HEK293 (cell line): ENCODE results near the gene G6PD.
A peak's percentile ranks its signal among the peaks of the same experiment; 100 is the strongest.

ENCODE experiments used
- BCL11B ChIP-seq: fragments of 450-650 bp; formaldehyde crosslinking; IDR thresholded peaks from 2 replicates; pipeline ENCODE4 v1.5.1; 2016; ENCODE audit warnings: low read depth, missing biosample characterization, missing genetic modification characterization
- GLI2 ChIP-seq: fragments of 450-650 bp; formaldehyde crosslinking; IDR thresholded peaks from 2 replicates; pipeline ENCODE4; 2017; ENCODE audit warnings: missing biosample characterization, missing genetic modification characterization, low read depth, borderline replicate concordance
- MEIS1 ChIP-seq: sonication (generic); formaldehyde crosslinking; IDR thresholded peaks from 2 replicates; pipeline ENCODE4 v1.8.1; 2022; ENCODE audit warnings: missing genetic modification reagents, mild to moderate bottlenecking, borderline replicate concordance
- MYNN ChIP-seq: fragments of 450-650 bp; formaldehyde crosslinking; IDR thresholded peaks from 2 replicates; pipeline ENCODE4 v1.5.1; 2016; ENCODE audit warnings: missing biosample characterization, missing genetic modification characterization, borderline replicate concordance
- REPIN1 ChIP-seq: fragments of 450-650 bp; formaldehyde crosslinking; IDR thresholded peaks from 2 replicates; pipeline ENCODE4 v1.5.1; 2017; ENCODE audit warnings: missing biosample characterization, missing genetic modification characterization, low read depth
- SP7 ChIP-seq: fragments of 450-650 bp; formaldehyde crosslinking; IDR thresholded peaks from 2 replicates; pipeline ENCODE4 v1.5.1; 2016; ENCODE audit warnings: missing biosample characterization, missing genetic modification characterization
- TRIM28 ChIP-seq: IDR thresholded peaks from 2 replicates; pipeline ENCODE4 v1.6.1; 2011; ENCODE audit warnings: low read length, control low read depth, borderline replicate concordance
- ZBTB11 ChIP-seq: fragments of 450-650 bp; formaldehyde crosslinking; conservative IDR thresholded peaks from 2 replicates; pipeline ENCODE4 v1.5.1; 2016; ENCODE audit warnings: low read depth, missing biosample characterization, missing genetic modification characterization
- ZBTB20 ChIP-seq: fragments of 450-650 bp; formaldehyde crosslinking; IDR thresholded peaks from 2 replicates; pipeline ENCODE4 v1.5.1; 2016; ENCODE audit warnings: missing biosample characterization, missing genetic modification characterization
- ZNF114 ChIP-seq: fragments of 450-650 bp; formaldehyde crosslinking; IDR thresholded peaks from 2 replicates; pipeline ENCODE4 v1.5.0; 2017; ENCODE audit warnings: missing biosample characterization, missing genetic modification characterization
- ZNF132 ChIP-seq: fragments of 450-650 bp; formaldehyde crosslinking; IDR thresholded peaks from 2 replicates; pipeline ENCODE4 v1.5.1; 2017; ENCODE audit warnings: missing biosample characterization, missing genetic modification characterization, borderline replicate concordance
- ZNF16 ChIP-seq: fragments of 450-650 bp; formaldehyde crosslinking; IDR thresholded peaks from 2 replicates; pipeline ENCODE4 v1.5.1; 2016; ENCODE audit warnings: low read depth, missing biosample characterization, missing genetic modification characterization
- ZNF175 ChIP-seq: fragments of 450-650 bp; formaldehyde crosslinking; IDR thresholded peaks from 2 replicates; pipeline ENCODE4 v1.5.1; 2016; ENCODE audit warnings: missing biosample characterization, missing genetic modification characterization
- ZNF2 ChIP-seq: fragments of 450-650 bp; formaldehyde crosslinking; IDR thresholded peaks from 2 replicates; pipeline ENCODE4 v1.5.1; 2016; ENCODE audit warnings: missing biosample characterization, missing genetic modification characterization
- ZNF239 ChIP-seq: fragments of 450-650 bp; formaldehyde crosslinking; IDR thresholded peaks from 2 replicates; pipeline ENCODE4 v1.5.1; 2016; ENCODE audit warnings: missing biosample characterization, missing genetic modification characterization
- ZNF280D ChIP-seq: fragments of 450-650 bp; formaldehyde crosslinking; IDR thresholded peaks from 2 replicates; pipeline ENCODE4 v1.5.1; 2016; ENCODE audit warnings: missing biosample characterization, missing genetic modification characterization
- ZNF335 ChIP-seq: fragments of 450-650 bp; formaldehyde crosslinking; conservative IDR thresholded peaks from 2 replicates; pipeline ENCODE4 v1.5.1; 2016; ENCODE audit warnings: missing biosample characterization, missing genetic modification characterization
- ZNF366 ChIP-seq: fragments of 450-650 bp; formaldehyde crosslinking; conservative IDR thresholded peaks from 2 replicates; pipeline ENCODE4 v1.5.1; 2016; ENCODE audit warnings: missing biosample characterization, missing genetic modification characterization
- ZNF423 ChIP-seq: fragments of 450-650 bp; formaldehyde crosslinking; IDR thresholded peaks from 2 replicates; pipeline ENCODE4 v1.5.1; 2016; ENCODE audit warnings: missing biosample characterization, missing genetic modification characterization
- ZNF623 ChIP-seq: fragments of 450-650 bp; formaldehyde crosslinking; IDR thresholded peaks from 2 replicates; pipeline ENCODE4 v1.5.1; 2016; ENCODE audit warnings: missing biosample characterization, missing genetic modification characterization
- ZNF707 ChIP-seq: fragments of 450-650 bp; formaldehyde crosslinking; IDR thresholded peaks from 2 replicates; pipeline ENCODE4 v1.5.1; 2016; ENCODE audit warnings: missing biosample characterization, missing genetic modification characterization
- ZNF776 ChIP-seq: fragments of 450-650 bp; formaldehyde crosslinking; IDR thresholded peaks from 2 replicates; pipeline ENCODE4 v1.5.0; 2017; ENCODE audit warnings: missing biosample characterization, missing genetic modification characterization, borderline replicate concordance
- ZSCAN16 ChIP-seq: fragments of 450-650 bp; formaldehyde crosslinking; IDR thresholded peaks from 2 replicates; pipeline ENCODE4 v1.5.1; 2016; ENCODE audit warnings: missing biosample characterization, missing genetic modification characterization
- TF ChIP-seq, protein P1 (sequence below): fragments of 450-650 bp; formaldehyde crosslinking; conservative IDR thresholded peaks from 2 replicates; pipeline ENCODE4 v1.5.1; 2016; ENCODE audit warnings: low read depth, missing biosample characterization, missing genetic modification characterization
- TF ChIP-seq, protein P2 (sequence below): fragments of 450-650 bp; formaldehyde crosslinking; IDR thresholded peaks from 2 replicates; pipeline ENCODE4 v1.5.1; 2016; ENCODE audit warnings: missing biosample characterization, missing genetic modification characterization

G6PD gene

GRCh38 chrX:154541896-154542722, 4.5 kb downstream of the G6PD start (continued):
- TF ChIP-seq ZBTB11: no peak
- TF ChIP-seq ZBTB20: no peak
- TF ChIP-seq REPIN1 (tag by site-specific recombination): no peak
- no peak for TF ChIP-seq ZNF707 (tag by site-specific recombination)
- TF ChIP-seq ZNF623 (tag by site-specific recombination): no peak
- TF ChIP-seq TRIM28: no peak
- TF ChIP-seq ZNF423 (tag by site-specific recombination): no peak
- peak; percentile 53 for TF ChIP-seq SP7
- TF ChIP-seq ZNF175 (tag by site-specific recombination): no peak
- TF ChIP-seq ZNF239 (tag by site-specific recombination): no peak
- TF ChIP-seq, protein P1, sequence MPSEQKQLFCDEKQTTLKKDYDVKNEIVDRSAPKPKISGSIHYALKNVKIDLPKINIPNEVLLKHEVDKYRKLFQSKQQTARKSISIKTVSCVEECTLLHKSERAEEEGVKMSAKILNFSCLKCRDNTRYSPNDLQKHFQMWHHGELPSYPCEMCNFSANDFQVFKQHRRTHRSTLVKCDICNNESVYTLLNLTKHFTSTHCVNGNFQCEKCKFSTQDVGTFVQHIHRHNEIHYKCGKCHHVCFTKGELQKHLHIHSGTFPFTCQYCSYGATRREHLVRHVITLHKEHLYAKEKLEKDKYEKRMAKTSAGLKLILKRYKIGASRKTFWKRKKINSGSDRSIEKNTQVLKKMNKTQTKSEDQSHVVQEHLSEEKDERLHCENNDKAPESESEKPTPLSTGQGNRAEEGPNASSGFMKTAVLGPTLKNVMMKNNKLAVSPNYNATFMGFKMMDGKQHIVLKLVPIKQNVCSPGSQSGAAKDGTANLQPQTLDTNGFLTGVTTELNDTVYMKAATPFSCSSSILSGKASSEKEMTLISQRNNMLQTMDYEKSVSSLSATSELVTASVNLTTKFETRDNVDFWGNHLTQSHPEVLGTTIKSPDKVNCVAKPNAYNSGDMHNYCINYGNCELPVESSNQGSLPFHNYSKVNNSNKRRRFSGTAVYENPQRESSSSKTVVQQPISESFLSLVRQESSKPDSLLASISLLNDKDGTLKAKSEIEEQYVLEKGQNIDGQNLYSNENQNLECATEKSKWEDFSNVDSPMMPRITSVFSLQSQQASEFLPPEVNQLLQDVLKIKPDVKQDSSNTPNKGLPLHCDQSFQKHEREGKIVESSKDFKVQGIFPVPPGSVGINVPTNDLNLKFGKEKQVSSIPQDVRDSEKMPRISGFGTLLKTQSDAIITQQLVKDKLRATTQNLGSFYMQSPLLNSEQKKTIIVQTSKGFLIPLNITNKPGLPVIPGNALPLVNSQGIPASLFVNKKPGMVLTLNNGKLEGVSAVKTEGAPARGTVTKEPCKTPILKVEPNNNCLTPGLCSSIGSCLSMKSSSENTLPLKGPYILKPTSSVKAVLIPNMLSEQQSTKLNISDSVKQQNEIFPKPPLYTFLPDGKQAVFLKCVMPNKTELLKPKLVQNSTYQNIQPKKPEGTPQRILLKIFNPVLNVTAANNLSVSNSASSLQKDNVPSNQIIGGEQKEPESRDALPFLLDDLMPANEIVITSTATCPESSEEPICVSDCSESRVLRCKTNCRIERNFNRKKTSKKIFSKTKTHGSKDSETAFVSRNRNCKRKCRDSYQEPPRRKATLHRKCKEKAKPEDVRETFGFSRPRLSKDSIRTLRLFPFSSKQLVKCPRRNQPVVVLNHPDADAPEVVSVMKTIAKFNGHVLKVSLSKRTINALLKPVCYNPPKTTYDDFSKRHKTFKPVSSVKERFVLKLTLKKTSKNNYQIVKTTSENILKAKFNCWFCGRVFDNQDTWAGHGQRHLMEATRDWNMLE (tag by site-specific recombination): no peak
- TF ChIP-seq ZNF280D (tag by site-specific recombination): no peak
- no peak for TF ChIP-seq MYNN (tag by site-specific recombination)
- no peak for TF ChIP-seq ZNF2 (tag by site-specific recombination)
- TF ChIP-seq MEIS1: no peak
- TF ChIP-seq, protein P2, sequence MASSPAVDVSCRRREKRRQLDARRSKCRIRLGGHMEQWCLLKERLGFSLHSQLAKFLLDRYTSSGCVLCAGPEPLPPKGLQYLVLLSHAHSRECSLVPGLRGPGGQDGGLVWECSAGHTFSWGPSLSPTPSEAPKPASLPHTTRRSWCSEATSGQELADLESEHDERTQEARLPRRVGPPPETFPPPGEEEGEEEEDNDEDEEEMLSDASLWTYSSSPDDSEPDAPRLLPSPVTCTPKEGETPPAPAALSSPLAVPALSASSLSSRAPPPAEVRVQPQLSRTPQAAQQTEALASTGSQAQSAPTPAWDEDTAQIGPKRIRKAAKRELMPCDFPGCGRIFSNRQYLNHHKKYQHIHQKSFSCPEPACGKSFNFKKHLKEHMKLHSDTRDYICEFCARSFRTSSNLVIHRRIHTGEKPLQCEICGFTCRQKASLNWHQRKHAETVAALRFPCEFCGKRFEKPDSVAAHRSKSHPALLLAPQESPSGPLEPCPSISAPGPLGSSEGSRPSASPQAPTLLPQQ (tag by site-specific recombination): peak; percentile 37; the same call in 1 of the 2 replicates
- peak; percentile 27; the same call in 1 of the 2 replicates for TF ChIP-seq ZNF335 (tag by site-specific recombination)
- TF ChIP-seq ZNF776 (tag by site-specific recombination): no peak
- no peak for TF ChIP-seq ZNF16 (tag by site-specific recombination)
- no peak for TF ChIP-seq BCL11B (tag by site-specific recombination)
- TF ChIP-seq GLI2 (tag by site-specific recombination): no peak
- TF ChIP-seq ZNF114 (tag by site-specific recombination): no peak
- TF ChIP-seq ZNF132 (tag by site-specific recombination): no peak
- TF ChIP-seq ZSCAN16 (tag by site-specific recombination): no peak
- no peak for TF ChIP-seq ZNF366
